Neural cell (in vitro differentiated cells): Measurements from ENCODE around the gene TBL1XR1. TPM values are rescaled to one million over a fixed set of nuclear protein-coding genes. Genes with fewer than 3 reads are reported as not detected.

Experiments used
- H2AFZ ChIP-seq: fragments of 200-600, 300-800 bp; sonication (generic), shearing (Covaris generic); 2 replicates; pipeline ENCODE4 v1.6.0; 2014; ENCODE audit warnings: low read depth, mild to moderate bottlenecking, antibody characterized with exemption, low read length, moderate library complexity
- H3F3A ChIP-seq: fragments of 200-600 bp; shearing (Covaris generic); 2 replicates; pipeline ENCODE4 v1.6.1; 2016; ENCODE audit warnings: mild to moderate bottlenecking, moderate library complexity, mixed read lengths, antibody characterized with exemption, low read length; ENCODE audit not compliant: insufficient read depth, poor library complexity, severe bottlenecking
- H3K27ac ChIP-seq: fragments of 200-600, 300-800 bp; sonication (generic), shearing (Covaris generic); 2 replicates; pipeline ENCODE4 v1.5.1; 2014; ENCODE audit warnings: mild to moderate bottlenecking, low read length, moderate library complexity
- H3K27me3 ChIP-seq: fragments of 300-800, 200-600 bp; sonication (generic), shearing (Covaris generic); 2 replicates; pipeline ENCODE4 v1.6.0; 2014; ENCODE audit warnings: mild to moderate bottlenecking, low read depth, low read length, moderate library complexity; ENCODE audit not compliant: insufficient read depth
- H3K36me3 ChIP-seq: fragments of 300-800, 200-600 bp; sonication (generic), shearing (Covaris generic); 2 replicates; pipeline ENCODE4 v1.5.1; 2014; ENCODE audit warnings: mild to moderate bottlenecking, antibody characterized with exemption, low read length, moderate library complexity; ENCODE audit not compliant: insufficient read depth
- H3K4me2 ChIP-seq: fragments of 300-800, 200-600 bp; sonication (generic), shearing (Covaris generic); 2 replicates; pipeline ENCODE4 v1.6.0; 2014; ENCODE audit warnings: mild to moderate bottlenecking, low read length
- H3K4me3 ChIP-seq: fragments of 300-800, 200-600 bp; sonication (generic), shearing (Covaris generic); 2 replicates; pipeline ENCODE4 v1.5.1; 2014; ENCODE audit warnings: mild to moderate bottlenecking, low read length, moderate library complexity
- H3K79me2 ChIP-seq: fragments of 200-600 bp; shearing (Covaris generic); replicated peaks from 2 replicates; pipeline ENCODE4 v1.6.0; 2014; ENCODE audit warnings: mild to moderate bottlenecking, low read length, moderate library complexity; ENCODE audit not compliant: insufficient read depth
- H3K9ac ChIP-seq: fragments of 300-800, 200-600 bp; sonication (generic), shearing (Covaris generic); 2 replicates; pipeline ENCODE4 v1.6.1; 2016; ENCODE audit warnings: mild to moderate bottlenecking, low read length, mixed read lengths
- H3K9me2 ChIP-seq: fragments of 200-600 bp; shearing (Covaris generic); 2 replicates; pipeline ENCODE4 v1.6.1; 2016; ENCODE audit warnings: mild to moderate bottlenecking, low read length, mixed read lengths; ENCODE audit not compliant: insufficient read depth
- H3K9me3 ChIP-seq: fragments of 200-600, 300-800 bp; sonication (generic), shearing (Covaris generic); 2 replicates; pipeline ENCODE4 v1.6.1; 2016; ENCODE audit warnings: mild to moderate bottlenecking, mixed run types, low read length, moderate library complexity, mixed read lengths
- H4K20me1 ChIP-seq: fragments of 200-600 bp; shearing (Covaris generic); 2 replicates; pipeline ENCODE4 v1.6.1; 2016; ENCODE audit warnings: mild to moderate bottlenecking, mixed run types; ENCODE audit not compliant: insufficient read depth
- EP300 ChIP-seq: fragments of 450-650 bp; conservative IDR thresholded peaks from 2 replicates; pipeline ENCODE4 v1.6.1; 2014; ENCODE audit warnings: antibody characterized with exemption, mild to moderate bottlenecking, moderate library complexity; ENCODE audit not compliant: poor library complexity, severe bottlenecking
- EZH2 ChIP-seq: fragments of 200-600, 300-800 bp; shearing (Covaris generic), sonication (generic); IDR thresholded peaks from 2 replicates; pipeline ENCODE4 v1.6.1; 2014; ENCODE audit warnings: antibody characterized with exemption, low read length, borderline replicate concordance, mild to moderate bottlenecking; ENCODE audit not compliant: insufficient read depth, poor library complexity, severe bottlenecking
- MXI1 ChIP-seq: fragments of 450-650 bp; conservative IDR thresholded peaks from 2 replicates; pipeline ENCODE4 v1.6.1; 2014; ENCODE audit warnings: antibody characterized with exemption, mild to moderate bottlenecking; ENCODE audit not compliant: poor library complexity, severe bottlenecking
- POLR2AphosphoS5 ChIP-seq: IDR thresholded peaks from 2 replicates; pipeline ENCODE4 v1.6.1; 2012
- RAD21 ChIP-seq: fragments of 450-650 bp; conservative IDR thresholded peaks from 2 replicates; pipeline ENCODE4 v1.6.1; 2014; ENCODE audit warnings: antibody characterized with exemption, mild to moderate bottlenecking, moderate library complexity
- REST ChIP-seq: IDR thresholded peaks from 2 replicates; pipeline ENCODE4 v1.6.1; 2012; ENCODE audit warnings: borderline replicate concordance
- SMC3 ChIP-seq: fragments of 450-650 bp; conservative IDR thresholded peaks from 2 replicates; pipeline ENCODE4 v1.6.1; 2014; ENCODE audit warnings: antibody characterized with exemption, mild to moderate bottlenecking, moderate library complexity; ENCODE audit not compliant: poor library complexity
- TAF1 ChIP-seq: IDR thresholded peaks from 2 replicates; pipeline ENCODE4 v1.6.1; 2012; ENCODE audit warnings: low read depth
- polyA plus RNA-seq: library from polyadenylated mRNA; depleted of rRNA; stranded (reverse); fragments of >200 nt; gene quantifications from 2 replicates; pipeline ENCODE4 v1.2.3, GENCODE V29; 2014
- TF ChIP-seq, protein P1 (sequence below): fragments of 450-650 bp; IDR thresholded peaks from 2 replicates; pipeline ENCODE4 v1.5.1; 2014; ENCODE audit warnings: antibody characterized with exemption, mild to moderate bottlenecking, moderate library complexity; ENCODE audit not compliant: poor library complexity, severe bottlenecking

The TBL1XR1 gene
- polyA plus RNA-seq, 1 donor from 2014 or later, result 96.3 TPM

DNA sequence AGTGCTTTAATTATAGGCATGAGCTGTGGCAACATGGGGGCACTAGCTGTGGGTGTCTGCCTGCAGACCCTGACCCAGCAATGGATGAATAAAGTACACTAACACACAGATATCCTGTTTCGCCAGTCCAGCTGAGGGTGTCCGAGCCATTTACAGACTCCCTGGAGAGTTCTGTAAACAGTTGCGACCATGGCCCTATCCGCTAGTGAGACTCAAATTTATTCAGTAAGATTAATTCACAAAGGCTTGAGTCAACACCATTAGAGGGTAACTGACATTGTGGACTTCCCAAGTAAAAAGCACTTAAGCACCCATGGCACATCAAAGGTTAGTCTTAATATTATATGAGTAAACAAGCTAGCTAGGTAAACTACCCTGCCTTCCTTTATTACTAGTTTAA, 161.6 kb downstream of the TBL1XR1 start:
- Histone ChIP-seq H3K9me3 (no peaks in the 10 kb centered on the region), H3K4me3 (no peak overlapping the region), H3F3A (no peaks in the 10 kb centered on the region), H3K27ac (no peak overlapping the region), H3K9me2 (no peaks in the 10 kb centered on the region), H3K9ac (no peak overlapping the region), H3K4me2 (no peak overlapping the region), H3K27me3 (no peaks in the 10 kb centered on the region), H4K20me1 (no peaks in the 10 kb centered on the region), H2AFZ (no peak overlapping the region), H3K79me2 (no peaks in the 10 kb centered on the region), H3K36me3 (peaks cover 3% of the 10 kb centered on the region)
- TF ChIP-seq EZH2, result no peak
- TF ChIP-seq REST, result no peak
- TF ChIP-seq TAF1, result no peak
- TF ChIP-seq, protein P1, sequence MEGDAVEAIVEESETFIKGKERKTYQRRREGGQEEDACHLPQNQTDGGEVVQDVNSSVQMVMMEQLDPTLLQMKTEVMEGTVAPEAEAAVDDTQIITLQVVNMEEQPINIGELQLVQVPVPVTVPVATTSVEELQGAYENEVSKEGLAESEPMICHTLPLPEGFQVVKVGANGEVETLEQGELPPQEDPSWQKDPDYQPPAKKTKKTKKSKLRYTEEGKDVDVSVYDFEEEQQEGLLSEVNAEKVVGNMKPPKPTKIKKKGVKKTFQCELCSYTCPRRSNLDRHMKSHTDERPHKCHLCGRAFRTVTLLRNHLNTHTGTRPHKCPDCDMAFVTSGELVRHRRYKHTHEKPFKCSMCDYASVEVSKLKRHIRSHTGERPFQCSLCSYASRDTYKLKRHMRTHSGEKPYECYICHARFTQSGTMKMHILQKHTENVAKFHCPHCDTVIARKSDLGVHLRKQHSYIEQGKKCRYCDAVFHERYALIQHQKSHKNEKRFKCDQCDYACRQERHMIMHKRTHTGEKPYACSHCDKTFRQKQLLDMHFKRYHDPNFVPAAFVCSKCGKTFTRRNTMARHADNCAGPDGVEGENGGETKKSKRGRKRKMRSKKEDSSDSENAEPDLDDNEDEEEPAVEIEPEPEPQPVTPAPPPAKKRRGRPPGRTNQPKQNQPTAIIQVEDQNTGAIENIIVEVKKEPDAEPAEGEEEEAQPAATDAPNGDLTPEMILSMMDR, result no peak
- no peak for TF ChIP-seq EP300
- no peak for TF ChIP-seq MXI1
- no peak for TF ChIP-seq POLR2AphosphoS5
- TF ChIP-seq SMC3, result no peak
- TF ChIP-seq RAD21, result no peak

- H4K20me1 ChIP-seq, result no peaks in the 10 kb centered on the region
- H3K36me3 ChIP-seq, result peaks cover 3% of the 10 kb centered on the region
- no peaks in the 10 kb centered on the region for H3K9me2 ChIP-seq
- no peak overlapping the region for H3K4me2 ChIP-seq
- no peak overlapping the region for H3K9ac ChIP-seq
- H2AFZ ChIP-seq, result no peak overlapping the region
- no peak overlapping the region for H3K4me3 ChIP-seq
- TF ChIP-seq SMC3 (no peak), MXI1 (no peak), POLR2AphosphoS5 (no peak), TAF1 (no peak), REST (no peak), EP300 (no peak), RAD21 (no peak), EZH2 (no peak)
- TF ChIP-seq, protein P1, result no peak
- H3K79me2 ChIP-seq, result no peaks in the 10 kb centered on the region
- H3K27me3 ChIP-seq, result no peaks in the 10 kb centered on the region
- H3K9me3 ChIP-seq, result no peaks in the 10 kb centered on the region
- H3F3A ChIP-seq, result no peaks in the 10 kb centered on the region
- no peak overlapping the region for H3K27ac ChIP-seq
Measured at GRCh38 chr3:177034832-177035475, 162.3 kb downstream of the TBL1XR1 start.
